ENCODE data around the gene HDHD2.

GRCh38 chr18:47143899-47144485, 6.3 kb downstream of the HDHD2 start:
- TF ChIP-seq, protein P1, sequence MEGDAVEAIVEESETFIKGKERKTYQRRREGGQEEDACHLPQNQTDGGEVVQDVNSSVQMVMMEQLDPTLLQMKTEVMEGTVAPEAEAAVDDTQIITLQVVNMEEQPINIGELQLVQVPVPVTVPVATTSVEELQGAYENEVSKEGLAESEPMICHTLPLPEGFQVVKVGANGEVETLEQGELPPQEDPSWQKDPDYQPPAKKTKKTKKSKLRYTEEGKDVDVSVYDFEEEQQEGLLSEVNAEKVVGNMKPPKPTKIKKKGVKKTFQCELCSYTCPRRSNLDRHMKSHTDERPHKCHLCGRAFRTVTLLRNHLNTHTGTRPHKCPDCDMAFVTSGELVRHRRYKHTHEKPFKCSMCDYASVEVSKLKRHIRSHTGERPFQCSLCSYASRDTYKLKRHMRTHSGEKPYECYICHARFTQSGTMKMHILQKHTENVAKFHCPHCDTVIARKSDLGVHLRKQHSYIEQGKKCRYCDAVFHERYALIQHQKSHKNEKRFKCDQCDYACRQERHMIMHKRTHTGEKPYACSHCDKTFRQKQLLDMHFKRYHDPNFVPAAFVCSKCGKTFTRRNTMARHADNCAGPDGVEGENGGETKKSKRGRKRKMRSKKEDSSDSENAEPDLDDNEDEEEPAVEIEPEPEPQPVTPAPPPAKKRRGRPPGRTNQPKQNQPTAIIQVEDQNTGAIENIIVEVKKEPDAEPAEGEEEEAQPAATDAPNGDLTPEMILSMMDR (IDR thresholded peaks at IDR 0.05 in 8 of 11, conservative IDR thresholded peaks at IDR 0.05 in 3 of 11) = no peak
- no peak for TF ChIP-seq POLR2A (IDR thresholded peaks at IDR 0.05)
- TF ChIP-seq POLR2AphosphoS5 (IDR thresholded peaks at IDR 0.05) = no peak

Data from spleen (tissue), 7 donors.